Neutrophil (primary cell): ENCODE measurements around the gene ATP11A.

Experiments
- H3K27ac ChIP-seq: fragments of 200-600 bp; sonication (generic); 2 replicates; pipeline ENCODE4 v1.5.1; 2016; ENCODE audit warnings: mild to moderate bottlenecking, moderate library complexity
- H3K27me3 ChIP-seq: fragments of 200-600 bp; sonication (generic); 2 replicates; pipeline ENCODE4 v1.6.0; 2016; ENCODE audit warnings: mild to moderate bottlenecking
- H3K36me3 ChIP-seq: fragments of 200-600 bp; sonication (generic); 2 replicates; pipeline ENCODE4 v1.5.1; 2017
- H3K4me1 ChIP-seq, 2 experiments: fragments of 200-600 bp in 1 of 2; sonication (generic) in 1 of 2; 1 replicate in 1 of 2; 2 replicates in 1 of 2; pipeline versions ENCODE4 v1.5.1 to v1.6.1; 2013 to 2016; ENCODE audit warnings: low read depth in 1 of 2, low read length in 1 of 2, mild to moderate bottlenecking in 1 of 2, moderate library complexity in 1 of 2; ENCODE audit not compliant: control insufficient read depth in 1 of 2, insufficient read depth in 1 of 2
- H3K4me3 ChIP-seq, 2 experiments: fragments of 200-600 bp in 1 of 2; sonication (generic) in 1 of 2; 1 replicate in 1 of 2; 2 replicates in 1 of 2; pipeline ENCODE4 v1.5.1; 2013 to 2016; ENCODE audit warnings: low read depth in 1 of 2, low read length in 1 of 2, mild to moderate bottlenecking in 1 of 2, moderate library complexity in 1 of 2
- H3K9me3 ChIP-seq: fragments of 200-600 bp; sonication (generic); 2 replicates; pipeline ENCODE4 v1.5.1; 2016
- TF ChIP-seq, protein P1 (sequence below): fragments of 200-600 bp; sonication (generic); IDR thresholded peaks from 2 replicates; pipeline ENCODE4 v1.5.1; 2016; ENCODE audit warnings: antibody characterized with exemption

Gene ATP11A

DNA sequence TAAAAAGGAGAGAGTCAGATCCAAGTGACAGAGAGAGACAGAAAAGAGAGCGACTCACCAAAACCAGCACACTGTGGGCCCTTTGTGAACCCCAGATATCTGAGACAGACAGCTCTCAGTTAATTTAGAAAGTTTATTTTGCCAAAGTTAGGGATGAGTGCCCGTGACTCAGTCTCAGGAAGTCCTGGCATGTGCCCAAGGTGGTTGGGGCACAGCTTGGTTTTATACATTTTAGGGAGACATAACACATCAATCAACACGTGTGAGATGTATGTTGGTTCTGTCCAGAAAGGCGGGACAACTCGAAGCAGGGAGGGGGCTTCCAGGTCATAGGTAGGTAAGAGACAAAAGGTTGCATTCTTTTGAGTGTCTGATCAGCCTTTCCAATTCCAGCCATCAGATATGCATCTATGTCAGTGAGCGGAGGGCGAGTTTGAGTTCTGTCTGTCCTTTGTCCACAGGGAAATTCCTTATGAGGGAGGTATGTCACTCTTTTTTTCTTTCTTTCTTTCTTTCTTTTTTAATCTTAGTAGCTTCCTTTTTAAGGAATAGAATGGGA is 37.2 kb upstream of the ATP11A start:
- H3K36me3 ChIP-seq = no peaks in the 10 kb centered on the region
- no peaks in the 10 kb centered on the region for H3K9me3 ChIP-seq
- H3K4me3 ChIP-seq = no peak overlapping the region
- TF ChIP-seq, protein P1, sequence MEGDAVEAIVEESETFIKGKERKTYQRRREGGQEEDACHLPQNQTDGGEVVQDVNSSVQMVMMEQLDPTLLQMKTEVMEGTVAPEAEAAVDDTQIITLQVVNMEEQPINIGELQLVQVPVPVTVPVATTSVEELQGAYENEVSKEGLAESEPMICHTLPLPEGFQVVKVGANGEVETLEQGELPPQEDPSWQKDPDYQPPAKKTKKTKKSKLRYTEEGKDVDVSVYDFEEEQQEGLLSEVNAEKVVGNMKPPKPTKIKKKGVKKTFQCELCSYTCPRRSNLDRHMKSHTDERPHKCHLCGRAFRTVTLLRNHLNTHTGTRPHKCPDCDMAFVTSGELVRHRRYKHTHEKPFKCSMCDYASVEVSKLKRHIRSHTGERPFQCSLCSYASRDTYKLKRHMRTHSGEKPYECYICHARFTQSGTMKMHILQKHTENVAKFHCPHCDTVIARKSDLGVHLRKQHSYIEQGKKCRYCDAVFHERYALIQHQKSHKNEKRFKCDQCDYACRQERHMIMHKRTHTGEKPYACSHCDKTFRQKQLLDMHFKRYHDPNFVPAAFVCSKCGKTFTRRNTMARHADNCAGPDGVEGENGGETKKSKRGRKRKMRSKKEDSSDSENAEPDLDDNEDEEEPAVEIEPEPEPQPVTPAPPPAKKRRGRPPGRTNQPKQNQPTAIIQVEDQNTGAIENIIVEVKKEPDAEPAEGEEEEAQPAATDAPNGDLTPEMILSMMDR = no peak
- no peak overlapping the region for H3K27ac ChIP-seq
- no peaks in the 10 kb centered on the region for H3K27me3 ChIP-seq
- no peaks in the 10 kb centered on the region for H3K4me1 ChIP-seq

- Histone ChIP-seq H3K36me3 (no peaks in the 10 kb centered on the region), H3K9me3 (no peaks in the 10 kb centered on the region), H3K4me1 (no peaks in the 10 kb centered on the region), H3K4me3 (no peak overlapping the region), H3K27me3 (no peaks in the 10 kb centered on the region), H3K27ac (no peak overlapping the region)
- TF ChIP-seq, protein P1 = no peak
Observed at GRCh38 chr13:112653071-112653470, 36.8 kb upstream of the ATP11A start.

GRCh38 chr13:112655913-112656312 is 33.9 kb upstream of the ATP11A start:
- Histone ChIP-seq H3K9me3 (no peaks in the 10 kb centered on the region), H3K27me3 (no peaks in the 10 kb centered on the region), H3K4me1 (no peaks in the 10 kb centered on the region), H3K27ac (no peak overlapping the region), H3K4me3 (no peak overlapping the region), H3K36me3 (no peaks in the 10 kb centered on the region)
- TF ChIP-seq, protein P1 = no peak

GRCh38 chr13:112657850-112658445 is 31.9 kb upstream of the ATP11A start:
- H3K4me1 ChIP-seq = no peaks in the 10 kb centered on the region
- no peak overlapping the region for H3K4me3 ChIP-seq
- H3K27me3 ChIP-seq = no peaks in the 10 kb centered on the region
- H3K27ac ChIP-seq = no peak overlapping the region
- H3K36me3 ChIP-seq = no peaks in the 10 kb centered on the region
- TF ChIP-seq, protein P1 = no peak
- no peaks in the 10 kb centered on the region for H3K9me3 ChIP-seq

DNA sequence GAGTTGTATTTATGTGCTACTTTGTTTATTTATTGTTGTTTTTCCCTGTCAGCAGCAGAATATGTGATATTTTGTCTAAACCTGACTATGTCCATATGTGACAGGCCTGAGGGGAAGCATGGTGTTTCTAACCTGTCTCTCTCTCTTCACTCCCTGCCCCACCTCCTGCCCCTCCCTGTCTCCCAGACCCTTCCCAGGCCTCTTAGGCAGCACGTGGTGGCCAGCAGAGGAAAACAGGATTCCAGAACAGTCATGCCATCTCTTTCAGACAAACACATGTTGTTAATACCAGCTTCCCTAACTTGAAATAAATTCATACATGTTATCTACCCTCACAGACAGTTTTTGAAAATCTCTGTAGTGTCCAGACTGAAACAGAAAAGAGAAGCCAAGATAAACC is 31.0 kb upstream of the ATP11A start:
- Histone ChIP-seq H3K9me3 (no peaks in the 10 kb centered on the region), H3K4me3 (no peak overlapping the region), H3K36me3 (no peaks in the 10 kb centered on the region), H3K4me1 (no peaks in the 10 kb centered on the region), H3K27ac (no peak overlapping the region), H3K27me3 (no peaks in the 10 kb centered on the region)
- TF ChIP-seq, protein P1 = no peak
